KMS-11 (cell line): ENCODE results near the gene NCOR2.

ENCODE experiments used
- H2AFZ ChIP-seq: fragments of 200-600 bp; sonication (generic); 2 replicates; pipeline ENCODE4 v1.6.1; 2016; ENCODE audit warnings: antibody characterized with exemption, mixed run types, low read depth
- H3K27ac ChIP-seq: fragments of 200-600 bp; sonication (generic); 2 replicates; pipeline ENCODE4 v1.6.1; 2016; ENCODE audit warnings: mild to moderate bottlenecking, mixed run types
- H3K27me3 ChIP-seq: fragments of 200-600 bp; sonication (generic); 2 replicates; pipeline ENCODE4 v1.6.1; 2017; ENCODE audit warnings: mild to moderate bottlenecking, low read depth, mixed run types, moderate library complexity; ENCODE audit not compliant: insufficient read depth
- H3K36me3 ChIP-seq: fragments of 200-600 bp; sonication (generic); 2 replicates; pipeline ENCODE4 v1.6.1; 2017; ENCODE audit warnings: mild to moderate bottlenecking, mixed run types; ENCODE audit not compliant: insufficient read depth
- H3K4me1 ChIP-seq: fragments of 200-600 bp; sonication (generic); 2 replicates; pipeline ENCODE4 v1.6.1; 2016; ENCODE audit warnings: mild to moderate bottlenecking, low read depth, mixed run types; ENCODE audit not compliant: poor library complexity, severe bottlenecking
- H3K4me2 ChIP-seq: fragments of 200-600 bp; sonication (generic); 2 replicates; pipeline ENCODE4 v1.7.0; 2016; ENCODE audit warnings: mild to moderate bottlenecking, mixed run types
- H3K4me3 ChIP-seq: fragments of 200-600 bp; sonication (generic); IDR thresholded peaks from 2 replicates; pipeline ENCODE4 v1.6.1; 2017; ENCODE audit warnings: low read depth, low read length, mixed read lengths; ENCODE audit not compliant: insufficient read depth
- H3K79me2 ChIP-seq: fragments of 200-600 bp; sonication (generic); 2 replicates; pipeline ENCODE4 v1.6.1; 2016; ENCODE audit warnings: low read depth, mixed run types; ENCODE audit not compliant: insufficient read depth
- H3K9ac ChIP-seq: fragments of 200-600 bp; sonication (generic); 2 replicates; pipeline ENCODE4 v1.6.1; 2016; ENCODE audit warnings: mild to moderate bottlenecking, mixed run types
- H4K20me1 ChIP-seq: fragments of 200-600 bp; sonication (generic); 2 replicates; pipeline ENCODE4 v1.6.1; 2016; ENCODE audit warnings: mild to moderate bottlenecking, mixed run types; ENCODE audit not compliant: insufficient read depth
- CTCF ChIP-seq: fragments of 200-600 bp; sonication (generic); conservative IDR thresholded peaks from 2 replicates; pipeline ENCODE4 v1.6.1; 2017; ENCODE audit warnings: low read depth, mild to moderate bottlenecking, antibody characterized with exemption, low read length, moderate library complexity, mixed read lengths

NCOR2 gene

GRCh38 chr12:124542021-124542949 is 25.1 kb downstream of the NCOR2 start:
- H3K27me3 ChIP-seq, result no peaks in the 10 kb centered on the region
- H3K4me3 ChIP-seq, result no peak overlapping the region
- H3K27ac ChIP-seq, result no peak overlapping the region
- peaks cover 39% of the 10 kb centered on the region for H3K4me1 ChIP-seq
- H3K36me3 ChIP-seq, result no peaks in the 10 kb centered on the region
- H3K79me2 ChIP-seq, result peaks cover 34% of the 10 kb centered on the region; the same call in 1 of the 2 replicates
- H2AFZ ChIP-seq, result no peak overlapping the region
- H4K20me1 ChIP-seq, result 0 out of 2 replicates have a peak, but pooled peaks cover 3% of the 10 kb centered on the region
- no peak for TF ChIP-seq CTCF
- no peak overlapping the region for H3K4me2 ChIP-seq
- no peak overlapping the region for H3K9ac ChIP-seq

- TF ChIP-seq CTCF, result no peak
- peaks cover 37% of the 10 kb centered on the region; the same call in 1 of the 2 replicates for H3K79me2 ChIP-seq
- 0 out of 2 replicates have a peak, but pooled peaks cover 3% of the 10 kb centered on the region for H4K20me1 ChIP-seq
These were observed 26.1 kb downstream of the NCOR2 start for GRCh38 chr12:124541322-124541721.

GRCh38 chr12:124539084-124540041 is 28.0 kb downstream of the NCOR2 start:
- peaks cover 12% of the 10 kb centered on the region for H3K4me1 ChIP-seq
- no peak overlapping the region for H3K9ac ChIP-seq
- no peak overlapping the region for H3K27ac ChIP-seq
- H4K20me1 ChIP-seq, result no peaks in the 10 kb centered on the region
- no peak overlapping the region for H3K4me2 ChIP-seq
- H2AFZ ChIP-seq, result no peak overlapping the region
- H3K4me3 ChIP-seq, result no peak overlapping the region
- no peak for TF ChIP-seq CTCF
- H3K79me2 ChIP-seq, result peaks cover 42% of the 10 kb centered on the region; the same call in 1 of the 2 replicates
- H3K36me3 ChIP-seq, result no peaks in the 10 kb centered on the region
- H3K27me3 ChIP-seq, result no peaks in the 10 kb centered on the region

More at GRCh38 chr12:124541322-124541721, 26.1 kb downstream of the NCOR2 start:
- no peak overlapping the region for H3K4me3 ChIP-seq
- no peak overlapping the region for H2AFZ ChIP-seq
- peaks cover 29% of the 10 kb centered on the region for H3K4me1 ChIP-seq
- no peak overlapping the region for H3K27ac ChIP-seq
- H3K27me3 ChIP-seq, result no peaks in the 10 kb centered on the region
- H3K4me2 ChIP-seq, result no peak overlapping the region
- H3K9ac ChIP-seq, result no peak overlapping the region
- no peaks in the 10 kb centered on the region for H3K36me3 ChIP-seq
